HL-60/S4 treated with phorbol 12-myristate 13-acetate at 8.2 ng/mL for 4 days and 3 days (cell line): Measurements from ENCODE around the gene KCNQ1OT1.

Experiments
- in situ Hi-C: fragments of 300-500 bp; cut with MboI; formaldehyde crosslinking; loops from 2 replicates; pipeline ENCODE4 v1.15.0; 2022; ENCODE audit warnings: low sequenced_read_pairs

The KCNQ1OT1 gene

DNA sequence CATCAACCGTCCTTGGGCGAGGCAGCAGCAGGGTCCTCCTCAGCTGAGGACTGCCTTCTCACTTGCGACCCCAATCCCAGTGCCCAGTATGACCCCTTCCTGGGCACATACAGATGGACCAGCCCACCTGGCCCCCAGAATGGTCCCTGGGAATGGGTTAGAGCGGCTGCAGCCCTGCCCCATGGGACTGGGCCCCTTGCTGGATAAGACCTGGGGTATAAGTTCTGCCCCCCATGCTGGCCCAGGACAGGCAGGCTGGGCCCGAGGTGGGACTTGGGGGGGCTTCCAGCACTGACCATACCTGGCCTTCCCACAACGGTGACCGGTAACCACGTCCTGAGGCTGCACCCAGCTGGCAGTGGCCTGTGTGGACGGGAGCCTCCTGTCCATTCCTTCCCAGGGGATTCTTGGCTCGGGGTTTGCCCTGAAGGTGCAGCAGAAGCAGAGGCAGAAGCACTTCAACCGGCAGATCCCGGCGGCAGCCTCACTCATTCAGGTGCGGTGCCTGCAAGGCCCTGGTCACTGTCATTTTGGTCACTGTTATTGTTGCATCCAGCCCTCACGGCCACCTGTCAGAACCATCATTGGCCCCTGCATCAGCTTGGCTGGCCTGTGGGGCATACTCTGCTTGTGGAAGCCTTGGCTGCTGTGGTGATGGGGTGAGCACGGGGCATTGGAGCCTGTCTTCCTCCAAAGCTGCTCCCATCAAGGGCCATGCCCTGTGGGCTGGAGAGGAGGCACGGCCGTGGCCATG, 114.8 kb downstream of the KCNQ1OT1 start:
- in situ Hi-C loops: no loop called here

DNA sequence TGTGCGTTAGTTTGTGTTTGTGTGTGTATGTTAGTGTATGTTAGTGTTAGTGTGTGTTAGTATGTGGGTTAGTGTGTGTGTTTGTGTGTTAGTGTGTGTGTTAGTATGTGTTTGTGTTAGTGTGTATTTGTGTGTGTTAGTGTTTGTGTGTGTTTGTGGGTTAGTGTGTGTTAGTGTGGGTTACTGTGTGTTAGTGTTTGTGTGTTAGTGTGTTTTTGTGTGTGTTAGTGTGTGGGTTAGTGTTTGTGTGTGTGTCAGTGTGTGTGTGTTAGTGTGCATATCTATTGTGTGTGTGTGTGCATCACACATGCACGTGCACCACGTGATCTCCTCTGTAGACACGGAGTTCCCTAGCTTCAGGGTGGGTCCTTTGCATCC, 115.4 kb downstream of the KCNQ1OT1 start:
- in situ Hi-C loops: no loop called here

DNA sequence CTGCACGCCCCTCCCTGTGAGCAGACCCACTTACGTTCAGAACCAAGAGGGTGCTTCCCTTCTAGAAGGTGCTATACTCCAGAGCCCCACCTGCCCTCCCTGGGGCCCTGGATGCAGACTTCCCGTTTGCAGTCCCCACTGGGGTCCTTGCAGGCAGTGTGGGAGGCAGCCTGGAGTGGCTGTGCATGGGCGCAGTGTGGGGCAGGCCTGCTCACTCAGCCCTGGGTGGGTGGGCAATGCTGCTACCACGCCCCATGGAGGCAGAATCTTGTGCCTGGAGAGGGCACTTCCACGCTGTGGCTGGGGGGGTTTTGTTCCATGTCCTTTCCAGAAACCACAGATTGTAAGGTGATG, 116.2 kb downstream of the KCNQ1OT1 start:
- in situ Hi-C loops: no loop called here

- in situ Hi-C loops: no loop called here
Measured at GRCh38 chr11:2582946-2583604, 116.7 kb downstream of the KCNQ1OT1 start.

GRCh38 chr11:2582351-2582945, 117.3 kb downstream of the KCNQ1OT1 start:
- in situ Hi-C loops: no loop called here

DNA sequence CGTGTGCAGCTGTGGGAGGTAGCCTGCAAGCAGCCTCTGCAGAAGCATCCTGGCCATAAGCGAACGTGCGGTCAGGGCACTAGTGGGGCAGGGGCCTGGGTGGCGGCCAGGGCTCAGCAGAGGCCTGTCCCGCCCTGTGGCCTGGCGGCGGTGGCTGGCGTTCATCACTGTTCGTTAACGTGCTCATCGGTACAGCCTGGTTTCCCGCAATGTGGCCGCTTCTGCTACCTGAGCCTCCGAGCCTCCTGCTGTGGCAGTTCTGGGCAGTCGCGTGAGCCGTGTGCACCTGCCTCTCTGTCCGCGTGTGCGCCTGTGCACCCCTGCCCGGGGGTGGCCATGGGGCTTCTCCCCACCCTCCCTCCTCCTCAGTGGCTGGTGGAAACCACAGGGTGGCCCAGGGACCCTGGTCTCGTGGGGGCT, 117.9 kb downstream of the KCNQ1OT1 start:
- in situ Hi-C loops: no loop called here

GRCh38 chr11:2581151-2581930, 118.5 kb downstream of the KCNQ1OT1 start:
- in situ Hi-C loops: no loop called here

- in situ Hi-C loops: no loop called here
Measured at GRCh38 chr11:2580571-2581001, 119.2 kb downstream of the KCNQ1OT1 start.

- in situ Hi-C loops: no loop called here
Measured at GRCh38 chr11:2580061-2580421, 119.8 kb downstream of the KCNQ1OT1 start.

GRCh38 chr11:2579315-2580060, 120.3 kb downstream of the KCNQ1OT1 start:
- in situ Hi-C loops: no loop called here

DNA sequence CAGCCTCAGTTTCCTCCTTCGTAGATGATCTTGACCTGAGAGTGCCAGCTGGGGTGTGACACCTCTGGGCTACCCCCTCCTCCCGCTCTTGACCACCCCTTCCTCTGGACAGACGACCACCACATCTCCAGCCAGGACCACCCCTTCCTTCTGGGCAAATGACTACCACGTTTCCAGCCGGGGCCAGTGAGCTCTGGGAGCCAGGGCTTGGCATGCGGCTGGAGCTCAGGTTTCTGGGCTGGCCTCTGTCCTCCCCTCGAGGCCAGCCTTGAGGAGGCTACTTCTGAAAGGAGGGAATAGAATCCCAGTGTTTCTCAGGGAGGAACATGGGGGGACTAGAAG, 120.9 kb downstream of the KCNQ1OT1 start:
- in situ Hi-C loops: no loop called here

GRCh38 chr11:2577991-2578928, 121.5 kb downstream of the KCNQ1OT1 start:
- in situ Hi-C loops: no loop called here

GRCh38 chr11:2577031-2577990, 122.5 kb downstream of the KCNQ1OT1 start:
- in situ Hi-C loops: no loop called here

- in situ Hi-C loops: no loop called here
Measured at GRCh38 chr11:2576549-2576948, 123.2 kb downstream of the KCNQ1OT1 start.

GRCh38 chr11:2576111-2576510, 123.7 kb downstream of the KCNQ1OT1 start:
- in situ Hi-C loops: no loop called here

DNA sequence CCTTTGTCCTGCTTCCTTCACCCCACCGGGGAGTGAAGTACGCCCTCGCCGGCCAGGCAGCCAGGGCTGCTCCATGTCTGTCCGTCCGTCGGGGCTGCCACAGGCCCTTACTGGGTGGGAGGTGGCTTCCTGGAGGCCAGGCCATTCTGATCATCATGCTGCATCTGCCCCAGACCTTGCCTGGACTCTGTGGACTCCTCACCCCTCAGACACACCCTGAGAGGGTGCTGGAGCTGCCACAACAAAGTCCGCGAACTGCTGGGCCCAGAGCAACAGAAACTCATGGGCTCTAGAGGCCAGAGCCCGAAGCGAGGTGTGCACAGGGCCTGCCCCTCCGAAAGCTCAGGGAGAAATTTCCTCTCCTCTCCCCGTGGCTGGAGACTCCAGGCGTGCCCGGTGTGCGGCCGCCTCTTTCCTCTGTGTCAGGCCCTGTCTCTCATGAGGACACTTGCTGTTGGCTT, 124.2 kb downstream of the KCNQ1OT1 start:
- in situ Hi-C loops: no loop called here

DNA sequence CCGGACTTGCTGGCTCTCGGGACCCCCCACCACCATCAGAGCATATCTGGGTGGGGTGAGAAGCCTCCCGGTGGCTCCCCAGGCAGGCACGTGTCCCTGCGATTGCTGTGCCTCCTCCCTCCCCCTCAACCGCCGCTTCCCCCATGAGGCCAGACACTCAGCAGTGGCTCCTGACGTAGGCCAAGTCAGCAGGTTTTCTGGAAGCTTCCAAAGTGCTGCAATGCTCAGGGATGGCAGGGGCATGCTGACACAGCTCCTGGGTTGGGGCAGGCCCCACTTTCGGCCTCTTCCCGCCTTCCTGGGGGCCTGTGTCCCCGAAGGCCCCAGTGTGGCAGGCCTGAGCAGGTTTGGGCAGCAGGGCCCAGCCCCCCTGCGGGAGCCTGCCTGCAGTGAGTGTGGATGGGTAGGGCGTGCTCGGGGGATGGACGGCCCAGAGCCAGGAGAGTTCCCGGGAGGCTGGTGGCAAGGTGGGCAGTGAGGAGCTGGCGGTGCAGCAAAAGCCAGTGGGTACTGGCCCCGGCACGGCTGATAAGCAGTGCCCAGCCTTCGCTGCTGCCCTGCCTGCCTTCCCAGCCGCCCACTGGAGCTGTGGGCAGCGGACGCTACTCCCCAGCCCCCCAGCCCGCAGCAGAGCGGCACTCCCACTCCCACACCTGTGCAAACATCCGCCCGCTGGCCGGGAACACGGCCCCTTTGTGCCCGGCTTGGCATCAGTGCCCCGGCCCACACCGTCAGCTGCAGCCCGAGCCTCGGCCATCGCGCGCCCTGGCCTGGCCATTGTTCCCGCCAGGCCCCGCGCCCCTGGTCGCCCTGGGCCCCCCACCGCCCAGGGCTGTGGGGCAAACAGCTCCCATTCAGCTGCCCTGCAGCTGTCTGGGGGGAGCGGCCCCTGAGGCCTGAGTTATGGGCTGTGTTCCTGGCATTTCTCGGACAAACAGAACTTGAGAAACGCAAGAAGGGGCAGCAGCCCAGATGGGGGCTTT, 125.0 kb downstream of the KCNQ1OT1 start:
- in situ Hi-C loops: no loop called here
